Prostate gland (tissue), 2 donors: ENCODE results near the gene BEST3.

ENCODE experiments used
- CTCF ChIP-seq, 4 experiments: fragments of 200-600 bp in 2 of 4; fragments of 450-650 bp in 2 of 4; sonication (generic) in 2 of 4; IDR thresholded peaks; 1 replicate in 3 of 4; 2 replicates in 1 of 4; pipeline ENCODE4 v1.5.1; 2016 to 2019; ENCODE audit warnings: antibody characterized with exemption in 4 of 4, mild to moderate bottlenecking in 2 of 4, moderate library complexity in 2 of 4
- POLR2A ChIP-seq: fragments of 450-650 bp; IDR thresholded peaks from one replicate; pipeline ENCODE4 v1.6.1; 2016; ENCODE audit warnings: antibody characterized with exemption, mild to moderate bottlenecking
- POLR2AphosphoS5 ChIP-seq: sonication (generic); formaldehyde crosslinking; IDR thresholded peaks from one replicate; pipeline ENCODE4 v1.6.1; 2017; ENCODE audit warnings: antibody characterized with exemption

- TF ChIP-seq CTCF (IDR thresholded peaks at IDR 0.05) (no peak), POLR2A (no peak), POLR2AphosphoS5 (no peak)
These were observed 15.4 kb upstream of the BEST3 start for GRCh38 chr12:69714542-69714941.
